NCI-H1105 treated with DMSO at 0.1 percent for 48 hours (cell line): ENCODE data around the gene ATP12A.

Experiments used
- DNase-seq: peaks from one replicate; lab custom pipeline; 2025; lab: John Stamatoyannopoulos, UW

ATP12A gene

GRCh38 chr13:24680258-24680920, at the start of gene ATP12A:
ATP12A (plus strand) TSS chr13:24680408; CDS start chr13:24680744, 336 bp downstream.
- peak; percentile 13 for DNase-seq

- no peak for DNase-seq
Observed at GRCh38 chr13:24630851-24631620, 49.2 kb upstream of the ATP12A start.

- DNase-seq, result no peak
Observed at GRCh38 chr13:24631922-24632321, 48.3 kb upstream of the ATP12A start.

GRCh38 chr13:24632382-24633121, 47.7 kb upstream of the ATP12A start:
- no peak for DNase-seq

- DNase-seq, result no peak
Observed at GRCh38 chr13:24636776-24637175, 43.4 kb upstream of the ATP12A start.

GRCh38 chr13:24638096-24638495, 42.1 kb upstream of the ATP12A start:
- DNase-seq, result no peak

GRCh38 chr13:24640752-24641151, 39.5 kb upstream of the ATP12A start:
- no peak for DNase-seq

GRCh38 chr13:24642219-24642618, 38.0 kb upstream of the ATP12A start:
- no peak for DNase-seq

- no peak for DNase-seq
Observed at GRCh38 chr13:24644036-24644435, 36.2 kb upstream of the ATP12A start.

- no peak for DNase-seq
Observed at GRCh38 chr13:24648271-24648670, 31.9 kb upstream of the ATP12A start.

GRCh38 chr13:24648983-24649687, 31.1 kb upstream of the ATP12A start:
- DNase-seq, result no peak

GRCh38 chr13:24649688-24650043, 30.5 kb upstream of the ATP12A start:
- DNase-seq, result no peak

GRCh38 chr13:24650161-24650560, 30.0 kb upstream of the ATP12A start:
- no peak for DNase-seq

- no peak for DNase-seq
Observed at GRCh38 chr13:24651718-24652345, 28.4 kb upstream of the ATP12A start.

GRCh38 chr13:24652359-24652758, 27.8 kb upstream of the ATP12A start:
- no peak for DNase-seq

GRCh38 chr13:24654741-24655140, 25.5 kb upstream of the ATP12A start:
- DNase-seq, result no peak

- DNase-seq, result no peak
Observed at GRCh38 chr13:24659239-24659638, 21.0 kb upstream of the ATP12A start.

- no peak for DNase-seq
Observed at GRCh38 chr13:24660023-24660741, 20.0 kb upstream of the ATP12A start.

- no peak for DNase-seq
Observed at GRCh38 chr13:24661713-24662112, 18.5 kb upstream of the ATP12A start.

GRCh38 chr13:24662195-24663088, 17.8 kb upstream of the ATP12A start:
- DNase-seq, result no peak
